Measurements from ENCODE around the gene SNRPD3.

DNA sequence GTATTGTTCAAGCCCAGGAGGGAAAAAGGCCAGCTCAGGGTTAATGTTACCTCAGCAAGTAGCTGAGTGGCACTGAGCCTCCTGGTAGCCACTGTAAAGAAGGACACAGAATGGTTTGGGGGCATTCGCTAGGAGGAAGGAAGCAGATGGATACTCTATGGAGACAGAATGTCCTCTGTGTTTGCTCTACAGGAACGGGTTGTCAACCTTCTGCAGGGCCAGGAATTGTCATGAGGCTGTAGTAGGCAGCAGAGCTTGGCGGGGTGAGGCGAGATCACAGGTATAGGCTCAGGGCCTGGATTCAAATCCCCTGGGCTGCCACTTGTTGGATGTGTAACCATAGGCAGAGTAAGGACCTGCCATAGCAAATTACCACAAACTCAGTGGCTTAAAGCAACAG lies 40.1 kb downstream of the SNRPD3 start:
- no peak for TF ChIP-seq BHLHE40 (IDR thresholded peaks at IDR 0.05; ENCODE audit: borderline replicate concordance)
- no peak for TF ChIP-seq ZNF384 (IDR thresholded peaks at IDR 0.05)
- TF ChIP-seq SP1 (IDR thresholded peaks at IDR 0.05) = no peak
- TF ChIP-seq FOXA1 (IDR thresholded peaks at IDR 0.05) = no peak
- TF ChIP-seq, protein P1, sequence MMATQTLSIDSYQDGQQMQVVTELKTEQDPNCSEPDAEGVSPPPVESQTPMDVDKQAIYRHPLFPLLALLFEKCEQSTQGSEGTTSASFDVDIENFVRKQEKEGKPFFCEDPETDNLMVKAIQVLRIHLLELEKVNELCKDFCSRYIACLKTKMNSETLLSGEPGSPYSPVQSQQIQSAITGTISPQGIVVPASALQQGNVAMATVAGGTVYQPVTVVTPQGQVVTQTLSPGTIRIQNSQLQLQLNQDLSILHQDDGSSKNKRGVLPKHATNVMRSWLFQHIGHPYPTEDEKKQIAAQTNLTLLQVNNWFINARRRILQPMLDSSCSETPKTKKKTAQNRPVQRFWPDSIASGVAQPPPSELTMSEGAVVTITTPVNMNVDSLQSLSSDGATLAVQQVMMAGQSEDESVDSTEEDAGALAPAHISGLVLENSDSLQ (IDR thresholded peaks at IDR 0.05) = no peak
- no peak for TF ChIP-seq L3MBTL2 (conservative IDR thresholded peaks at IDR 0.05)
- TF ChIP-seq LEF1 (IDR thresholded peaks at IDR 0.05; ENCODE audit: borderline replicate concordance) = no peak
- TF ChIP-seq FOXM1 (IDR thresholded peaks at IDR 0.05; ENCODE audit: borderline replicate concordance) = no peak
- no peak for TF ChIP-seq SUZ12 (IDR thresholded peaks at IDR 0.05)
